Inferior parietal cortex (tissue), 1 donor: ENCODE results near the gene MCTP1.

ENCODE experiments used
- DNase-seq: peaks from one replicate; pipeline ENCODE4 v3.0.0-alpha.2; 2016; ENCODE audit errors: extremely low spot score

Gene MCTP1

DNA sequence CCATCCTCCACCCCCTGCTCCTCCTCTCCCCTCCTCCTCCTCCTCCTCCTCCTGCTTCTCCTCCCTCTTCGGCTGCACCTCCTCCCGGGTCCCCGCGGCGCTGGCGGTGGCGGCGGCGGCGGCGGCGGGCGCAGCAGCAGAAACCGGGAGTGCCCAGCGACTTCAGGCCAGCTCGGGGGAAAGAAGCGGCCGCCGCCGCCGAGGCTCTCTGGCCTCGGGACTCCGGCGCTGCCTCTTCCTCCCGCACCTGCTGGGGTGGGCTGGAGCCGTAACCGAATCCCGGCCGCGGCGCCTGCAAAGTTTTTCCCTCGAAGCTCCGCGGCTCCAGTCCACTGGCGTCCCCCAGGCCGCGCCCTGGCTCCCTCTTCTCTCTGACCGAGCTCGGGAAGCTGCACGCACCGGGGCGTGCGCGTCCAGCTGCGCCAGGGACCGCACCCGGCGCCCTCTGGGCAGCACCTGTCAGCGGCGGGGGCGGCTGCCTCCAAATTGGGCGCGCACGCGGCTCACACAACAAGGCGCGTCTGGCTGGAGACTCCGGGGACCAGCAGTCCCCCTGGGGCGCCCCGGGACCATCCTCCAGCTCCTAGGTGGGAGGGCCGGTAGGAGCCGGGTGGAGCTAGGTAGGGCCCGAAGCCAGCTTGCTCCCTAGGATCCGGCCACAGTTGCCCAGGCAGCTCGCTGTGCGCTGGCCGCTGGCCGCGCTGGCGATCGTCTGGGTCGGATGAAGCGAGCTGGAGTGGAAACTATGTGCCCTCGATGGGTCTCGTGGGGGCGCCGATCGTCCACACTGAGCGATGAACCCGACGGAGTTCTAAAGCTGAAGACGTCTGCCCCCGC lies at the start of gene MCTP1:
Gene MCTP1 (minus strand): TSS at position 523 of the 837 bp plus-strand sequence.
- no peak for DNase-seq

DNA sequence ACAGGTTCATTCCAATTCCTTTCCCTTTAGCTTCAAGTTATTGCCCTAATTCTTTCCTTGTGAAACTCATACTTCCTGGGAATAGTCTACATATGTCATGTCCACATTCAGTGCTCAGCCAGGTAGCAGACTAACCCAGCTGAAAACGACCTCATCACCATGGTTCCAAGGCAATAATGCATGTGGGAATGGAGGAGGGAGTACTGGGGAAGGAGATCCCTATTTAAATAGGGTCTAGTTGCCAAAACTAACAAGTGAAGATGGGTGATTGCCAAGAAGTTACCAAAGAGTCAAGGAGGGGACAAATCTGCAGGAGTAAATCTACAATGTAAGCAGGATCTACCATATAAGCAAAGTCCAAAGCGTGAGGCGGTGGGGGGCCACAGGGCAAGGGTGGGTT lies 47.3 kb upstream of the MCTP1 start:
- DNase-seq, result no peak

- DNase-seq, result no peak
Measured at GRCh38 chr5:95331358-95331757, 46.5 kb upstream of the MCTP1 start.

- no peak for DNase-seq
Measured at GRCh38 chr5:95327211-95327610, 42.3 kb upstream of the MCTP1 start.

- no peak for DNase-seq
Measured at GRCh38 chr5:95317687-95318086, 32.8 kb upstream of the MCTP1 start.

DNA sequence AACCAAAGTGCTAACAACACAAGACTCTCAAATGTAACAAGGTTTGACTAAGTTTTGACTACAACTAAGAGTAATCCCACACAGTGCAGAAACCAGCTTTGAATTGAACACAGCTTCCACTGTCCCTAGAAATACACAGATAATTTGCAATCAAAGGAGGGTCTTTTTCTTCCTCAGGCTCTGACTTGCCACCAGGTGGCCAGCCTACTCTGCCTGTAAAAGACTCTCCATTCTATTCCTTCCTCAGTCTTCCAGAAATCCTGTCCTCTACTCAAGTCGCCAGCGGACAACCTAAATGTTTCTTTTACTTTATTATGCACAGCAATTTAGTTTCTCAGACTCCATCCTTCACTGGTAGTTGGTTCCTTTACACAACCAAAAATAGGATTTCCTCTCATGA lies 32.2 kb upstream of the MCTP1 start:
- DNase-seq, result no peak

DNA sequence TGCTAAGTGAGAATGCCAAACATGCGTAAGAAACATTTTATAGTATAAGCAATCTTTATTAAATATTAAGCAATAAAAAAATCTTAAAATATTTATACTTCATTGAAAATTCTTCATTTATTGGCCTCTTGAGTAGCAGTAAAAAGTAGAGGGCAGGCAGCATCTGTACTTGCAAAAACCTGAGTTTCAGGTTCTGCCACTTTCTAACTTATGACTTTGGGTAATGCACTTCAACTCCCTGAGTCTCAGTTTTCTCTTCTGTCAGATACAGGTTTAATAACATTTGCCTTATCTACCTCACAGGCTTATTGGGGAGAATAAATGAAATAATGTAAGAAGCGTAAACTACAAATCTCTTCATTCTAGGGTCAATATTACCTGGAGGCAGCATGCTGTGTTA lies 19.8 kb upstream of the MCTP1 start:
- DNase-seq, result no peak

DNA sequence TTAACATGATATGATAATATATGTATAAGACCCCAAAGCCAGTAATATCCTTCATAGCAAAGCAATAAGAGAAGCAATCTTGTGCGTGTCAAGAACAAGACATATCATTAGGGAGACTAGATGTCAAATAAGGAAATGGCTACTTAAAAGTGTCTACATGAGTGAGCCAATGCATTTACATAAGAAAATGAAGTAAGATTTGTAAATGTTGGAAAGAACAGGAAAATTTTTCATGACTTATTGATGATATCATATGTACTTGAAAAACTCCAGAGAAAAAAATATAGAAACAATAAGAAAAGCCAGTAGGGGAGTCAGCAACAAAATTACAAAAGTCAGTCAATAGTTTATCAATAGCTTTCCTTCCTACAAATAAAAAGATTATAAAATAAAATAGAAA lies 13.8 kb upstream of the MCTP1 start:
- DNase-seq, result no peak

DNA sequence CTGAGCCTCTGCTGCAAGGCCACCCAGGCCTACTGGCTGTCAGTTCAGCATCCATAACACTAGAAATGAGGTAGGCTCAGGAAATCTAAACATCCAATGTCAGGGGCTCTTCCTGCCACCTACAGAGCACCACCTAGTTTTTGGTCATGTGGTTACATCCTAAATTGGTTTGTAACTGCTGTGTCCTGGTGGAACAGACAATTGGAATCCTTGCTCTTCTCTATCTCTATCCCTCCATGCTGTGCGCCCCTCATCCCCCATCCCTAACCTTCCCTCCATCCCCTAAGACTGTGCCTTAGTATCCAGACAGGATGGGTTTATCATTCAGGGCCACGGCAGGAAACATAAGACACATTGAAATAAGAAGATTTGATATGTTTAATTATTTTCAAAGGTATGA lies 11.4 kb upstream of the MCTP1 start:
- no peak for DNase-seq

DNA sequence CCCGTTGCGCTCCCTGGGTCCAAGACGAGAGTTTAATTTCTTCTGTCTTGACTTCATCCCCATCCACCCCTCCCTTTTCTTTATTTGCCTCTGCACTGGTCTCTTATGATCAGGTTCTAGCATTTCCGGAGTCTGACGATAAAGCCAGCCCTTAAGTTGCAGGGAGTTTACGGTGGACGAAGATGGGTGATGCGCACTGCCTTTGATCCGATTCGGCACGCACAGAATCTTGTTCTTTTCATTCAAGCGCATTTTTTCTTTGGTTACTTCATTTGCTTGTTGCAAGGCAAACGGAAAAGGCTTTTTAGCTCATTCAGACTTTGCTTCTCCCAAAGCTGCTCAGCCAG lies 488 bp upstream of the MCTP1 start:
- peak; percentile 38 for DNase-seq

DNA sequence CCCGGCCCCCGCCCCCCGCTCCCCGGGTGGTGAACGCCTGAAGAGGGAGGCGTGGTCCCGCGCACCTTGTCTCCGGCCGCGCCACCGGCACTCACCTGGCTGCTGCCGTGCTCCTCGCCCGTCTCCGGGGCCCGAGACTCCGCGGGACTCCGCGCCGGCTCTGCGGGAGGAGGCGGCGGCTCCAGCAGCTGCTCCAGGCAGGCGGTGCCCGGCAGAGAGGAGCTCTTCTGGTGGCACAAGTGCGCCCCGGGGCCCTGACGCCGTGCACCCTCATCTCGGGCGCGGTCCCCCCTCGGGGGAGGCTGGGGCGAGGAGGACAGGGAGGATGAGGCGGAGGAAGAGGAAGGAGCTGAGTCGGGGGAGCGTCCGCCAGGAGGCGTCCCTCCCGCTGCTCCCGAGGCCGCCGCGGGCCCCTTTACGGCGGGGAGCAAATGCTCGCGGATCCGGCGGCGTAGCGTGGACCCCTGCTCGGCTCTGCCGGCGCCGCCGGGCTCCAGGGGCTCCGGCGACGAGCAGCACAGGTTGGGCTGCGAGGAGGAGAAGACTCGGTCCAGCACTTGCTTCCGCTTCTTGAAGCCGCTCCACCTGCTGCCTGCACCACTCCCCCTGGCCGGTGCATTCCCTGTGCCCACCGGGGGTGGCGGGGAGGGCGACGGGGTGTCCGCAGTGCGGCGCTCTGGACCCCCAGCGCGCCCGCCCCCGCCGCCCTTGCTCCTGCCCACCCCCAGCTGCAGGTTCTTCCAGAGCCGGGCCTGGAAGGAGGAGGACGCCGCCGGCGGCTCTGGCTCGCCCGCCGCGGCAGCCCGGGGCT lies 928 bp downstream of the MCTP1 start:
- DNase-seq, result peak; percentile 17

DNA sequence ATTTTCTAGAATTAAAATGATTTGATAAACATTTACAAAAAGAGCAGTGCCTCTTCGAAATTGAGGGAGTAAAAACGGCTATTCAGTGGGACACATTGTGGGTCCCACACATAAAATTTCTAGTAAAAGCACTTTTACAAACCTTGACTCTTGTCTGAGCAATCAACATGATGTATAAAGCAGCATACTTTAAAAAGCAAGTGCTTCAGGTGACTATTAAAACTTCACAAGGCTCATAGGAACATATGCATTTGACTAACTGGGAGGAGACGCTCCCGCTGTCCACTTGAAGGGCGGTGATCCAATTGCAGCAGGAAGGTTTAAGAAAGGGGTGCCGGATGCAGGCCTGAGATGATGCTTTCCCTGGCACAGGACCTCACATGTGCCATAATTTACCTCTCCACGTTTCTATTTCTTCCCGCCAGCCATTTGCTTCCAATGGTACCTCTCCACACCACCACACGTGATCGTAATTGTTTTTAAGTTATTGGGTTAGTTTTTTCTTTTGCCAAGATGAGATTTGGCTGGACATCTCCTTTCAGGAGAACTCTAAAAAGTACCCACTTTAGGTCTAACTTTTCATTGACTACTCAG lies 1.8 kb downstream of the MCTP1 start:
- DNase-seq, result peak; percentile 25

DNA sequence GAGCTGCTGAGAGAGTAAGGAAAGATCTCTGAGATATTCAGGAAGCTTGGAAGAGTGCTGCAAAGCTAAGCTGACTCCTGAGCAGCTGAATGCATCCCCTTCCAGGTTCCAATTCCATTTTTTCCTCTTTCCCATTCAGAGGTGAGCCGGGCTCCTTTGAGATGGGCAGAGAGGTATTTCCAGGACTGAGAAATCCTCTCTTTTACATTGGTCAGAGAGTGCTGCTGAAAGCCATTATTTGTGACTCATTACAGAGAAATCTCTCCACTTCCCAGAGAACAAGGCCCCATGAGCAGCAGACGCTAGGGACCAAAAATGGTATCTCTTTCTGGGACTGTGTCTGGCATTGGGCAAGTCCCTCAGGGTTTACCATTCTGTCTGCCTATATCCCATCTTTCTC lies 3.7 kb downstream of the MCTP1 start:
- peak; percentile 29 for DNase-seq

- peak; percentile 17 for DNase-seq
Measured at GRCh38 chr5:95280401-95281095, 4.3 kb downstream of the MCTP1 start.

DNA sequence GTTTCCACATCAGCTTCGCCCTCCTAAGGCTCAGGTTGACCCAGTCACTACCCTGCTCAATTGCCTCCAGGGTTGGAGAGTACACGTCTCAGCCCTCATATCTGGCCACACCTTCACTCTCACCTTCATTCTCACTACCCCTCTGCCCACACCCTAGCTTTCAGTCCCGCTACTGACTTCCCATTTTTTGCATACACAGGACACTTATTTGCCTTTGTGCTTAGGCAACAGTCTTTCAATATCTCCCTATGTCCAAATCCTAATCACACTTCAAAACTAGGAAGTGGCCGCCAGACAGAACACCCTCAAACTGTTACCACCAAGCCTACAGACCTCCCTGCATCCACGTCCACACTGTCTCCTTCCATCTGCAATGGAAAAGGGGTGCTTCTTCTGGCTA lies 10.9 kb downstream of the MCTP1 start:
- no peak for DNase-seq

GRCh38 chr5:95272316-95272929 lies 12.5 kb downstream of the MCTP1 start:
- no peak for DNase-seq

GRCh38 chr5:95262933-95263660 lies 21.8 kb downstream of the MCTP1 start:
- DNase-seq, result no peak

GRCh38 chr5:95261437-95262175 lies 23.3 kb downstream of the MCTP1 start:
- peak; percentile 59 for DNase-seq

GRCh38 chr5:95256991-95257390 lies 27.9 kb downstream of the MCTP1 start:
- no peak for DNase-seq

DNA sequence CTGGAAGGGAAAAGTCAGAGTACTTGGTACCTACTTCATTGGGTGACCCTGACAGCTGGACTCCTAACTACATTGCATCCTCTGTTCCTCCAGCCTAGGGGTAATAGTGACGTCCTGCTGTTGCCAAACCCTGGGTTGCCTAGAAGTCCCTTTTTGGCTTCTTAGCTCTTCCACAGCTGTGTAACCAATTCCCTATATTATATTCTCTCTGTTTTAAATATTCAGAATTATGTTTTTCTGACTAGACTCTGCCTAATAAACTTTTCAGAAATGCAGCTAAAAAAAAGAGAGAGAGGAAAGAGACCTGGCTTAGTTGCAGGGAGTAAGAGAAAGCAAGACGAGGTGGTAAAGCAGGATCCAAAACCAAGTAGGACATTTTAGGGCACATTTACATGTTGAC lies 28.4 kb downstream of the MCTP1 start:
- DNase-seq, result no peak
